HEK293T (cell line): ENCODE measurements around the gene GPR62.

Experiments
- CTCF ChIA-PET: fragments of 350-600 bp; formaldehyde crosslinking; extraction: SDS; loops from one replicate; lab custom pipeline; 2021; ENCODE audit warnings: antibody characterized with exemption, inconsistent platforms; lab: Yijun Ruan, JAX
- POLR2A ChIA-PET: fragments of 350-600 bp; formaldehyde crosslinking; extraction: SDS; loops from one replicate; lab custom pipeline; 2020; ENCODE audit warnings: antibody characterized with exemption, inconsistent platforms; lab: Yijun Ruan, JAX
- DNase-seq: peaks from one replicate; pipeline ENCODE4 v3.0.0; 2012; ENCODE audit warnings: mixed read lengths; ENCODE audit errors: extremely low spot score
- ARNT ChIP-seq: fragments of 450-650 bp; IDR thresholded peaks from 2 replicates; pipeline ENCODE4 v1.6.1; 2017; ENCODE audit warnings: mild to moderate bottlenecking
- BHLHE40 ChIP-seq: fragments of 450-650 bp; IDR thresholded peaks from 2 replicates; pipeline ENCODE4 v1.6.1; 2016; ENCODE audit warnings: mild to moderate bottlenecking, moderate library complexity, borderline replicate concordance
- CTBP1 ChIP-seq: fragments of 450-650 bp; IDR thresholded peaks from 2 replicates; pipeline ENCODE4 v1.6.1; 2016; ENCODE audit warnings: borderline replicate concordance
- ELF4 ChIP-seq: fragments of 450-650 bp; IDR thresholded peaks from 2 replicates; pipeline ENCODE4 v1.6.1; 2017; ENCODE audit warnings: antibody characterized with exemption
- FOXA1 ChIP-seq: fragments of 450-650 bp; IDR thresholded peaks from 2 replicates; pipeline ENCODE4 v1.6.1; 2016; ENCODE audit warnings: mild to moderate bottlenecking
- FOXK2 ChIP-seq: fragments of 450-650 bp; IDR thresholded peaks from 2 replicates; pipeline ENCODE4 v1.6.1; 2016; ENCODE audit warnings: mild to moderate bottlenecking
- FOXM1 ChIP-seq: fragments of 450-650 bp; IDR thresholded peaks from 2 replicates; pipeline ENCODE4 v1.6.1; 2017; ENCODE audit warnings: mild to moderate bottlenecking, borderline replicate concordance
- HDGF ChIP-seq: fragments of 450-650 bp; IDR thresholded peaks from 2 replicates; pipeline ENCODE4 v1.6.1; 2017; ENCODE audit warnings: antibody characterized with exemption, borderline replicate concordance
- L3MBTL2 ChIP-seq: fragments of 450-650 bp; conservative IDR thresholded peaks from 2 replicates; pipeline ENCODE4 v1.6.1; 2016; ENCODE audit warnings: mild to moderate bottlenecking
- LEF1 ChIP-seq: fragments of 450-650 bp; IDR thresholded peaks from 2 replicates; pipeline ENCODE4 v1.6.1; 2017; ENCODE audit warnings: mild to moderate bottlenecking, borderline replicate concordance
- NFRKB ChIP-seq: fragments of 450-650 bp; IDR thresholded peaks from 2 replicates; pipeline ENCODE4 v1.6.1; 2016; ENCODE audit warnings: mild to moderate bottlenecking, moderate library complexity
- SP1 ChIP-seq: fragments of 450-650 bp; IDR thresholded peaks from 2 replicates; pipeline ENCODE4 v1.6.1; 2017
- SUZ12 ChIP-seq: fragments of 450-650 bp; IDR thresholded peaks from 2 replicates; pipeline ENCODE4 v1.6.1; 2016; ENCODE audit warnings: mild to moderate bottlenecking
- TARDBP ChIP-seq: fragments of 450-650 bp; IDR thresholded peaks from 2 replicates; pipeline ENCODE4 v1.6.1; 2016
- ZNF384 ChIP-seq: fragments of 450-650 bp; IDR thresholded peaks from 2 replicates; pipeline ENCODE4 v1.6.1; 2016
- TF ChIP-seq, protein P1 (sequence below): fragments of 450-650 bp; IDR thresholded peaks from 2 replicates; pipeline ENCODE4 v1.6.1; 2016

The GPR62 gene

DNA sequence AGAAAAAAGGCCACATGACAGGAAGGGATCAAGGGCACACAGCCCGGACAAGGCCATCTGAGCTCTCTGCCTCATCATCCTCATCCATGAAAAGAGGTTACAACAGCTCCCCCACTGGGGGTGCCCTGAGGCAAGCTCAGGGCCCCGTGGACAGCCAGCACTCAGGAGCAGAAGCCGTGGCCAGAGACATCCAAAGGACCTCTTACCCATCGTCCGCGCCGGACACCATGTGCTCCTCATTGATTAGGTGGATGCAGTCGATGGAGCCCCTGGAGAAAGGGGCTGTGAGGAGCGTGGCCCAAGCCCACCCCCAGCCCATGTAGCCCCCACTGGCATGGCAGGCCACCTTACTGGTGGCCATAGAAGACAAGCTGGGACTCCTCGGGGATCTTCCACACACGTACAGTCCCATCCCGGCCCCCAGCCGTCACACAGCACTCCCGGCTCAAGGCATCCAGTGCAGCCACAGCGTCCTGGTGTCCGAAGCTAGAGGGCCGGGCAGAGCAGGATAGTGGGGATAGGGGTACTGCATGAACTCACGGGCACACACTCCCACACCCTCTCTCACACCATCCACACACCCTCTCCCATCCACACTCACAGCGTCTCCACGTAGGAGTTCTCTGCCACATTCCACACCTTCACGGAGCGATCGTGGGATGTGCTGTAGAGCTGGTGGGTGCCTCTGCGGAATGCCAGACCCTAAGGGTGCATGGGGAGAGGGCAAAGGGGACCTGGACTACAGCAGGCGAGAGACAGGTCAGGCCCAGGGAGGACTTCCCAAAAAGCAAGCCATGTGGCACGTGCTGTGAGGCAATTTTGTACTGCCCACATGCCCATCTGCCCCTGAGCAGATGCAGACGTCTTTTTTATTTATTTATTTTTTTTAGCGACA, 19.9 kb upstream of the GPR62 start:
- POLR2A ChIA-PET, result interaction anchor here (1.3 kb wide), 1 partner anchor 48 kb away, joined by 4 read pairs; no protein-coding TSS in a partner anchor
- TF ChIP-seq HDGF (no peak), FOXK2 (no peak), FOXM1 (no peak), L3MBTL2 (no peak), ZNF384 (no peak)
- TF ChIP-seq, protein P1, sequence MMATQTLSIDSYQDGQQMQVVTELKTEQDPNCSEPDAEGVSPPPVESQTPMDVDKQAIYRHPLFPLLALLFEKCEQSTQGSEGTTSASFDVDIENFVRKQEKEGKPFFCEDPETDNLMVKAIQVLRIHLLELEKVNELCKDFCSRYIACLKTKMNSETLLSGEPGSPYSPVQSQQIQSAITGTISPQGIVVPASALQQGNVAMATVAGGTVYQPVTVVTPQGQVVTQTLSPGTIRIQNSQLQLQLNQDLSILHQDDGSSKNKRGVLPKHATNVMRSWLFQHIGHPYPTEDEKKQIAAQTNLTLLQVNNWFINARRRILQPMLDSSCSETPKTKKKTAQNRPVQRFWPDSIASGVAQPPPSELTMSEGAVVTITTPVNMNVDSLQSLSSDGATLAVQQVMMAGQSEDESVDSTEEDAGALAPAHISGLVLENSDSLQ, result no peak
- peak; percentile 2 for DNase-seq
- CTCF ChIA-PET, result no interaction called here

- TF ChIP-seq ELF4 (no peak), SUZ12 (no peak), FOXM1 (no peak), ARNT (no peak), NFRKB (no peak), HDGF (no peak), ZNF384 (no peak), SP1 (no peak), TARDBP (no peak), FOXA1 (no peak), L3MBTL2 (no peak), LEF1 (no peak)
- TF ChIP-seq, protein P1, result no peak
- CTCF ChIA-PET, result no interaction called here
- POLR2A ChIA-PET, result interaction anchor here (1.3 kb wide), 1 partner anchor 60 kb away, joined by 4 read pairs; the partner anchor contains the start of gene RPL29
- DNase-seq, result no peak
These were observed 19.1 kb upstream of the GPR62 start for GRCh38 chr3:51935886-51936755.

GRCh38 chr3:51937014-51937413, 18.2 kb upstream of the GPR62 start:
- CTCF ChIA-PET, result interaction anchor here (0.6 kb wide), 1 partner anchor 445 kb away, joined by 3 read pairs; no protein-coding TSS in a partner anchor
- TF ChIP-seq TARDBP (no peak), FOXA1 (no peak), ELF4 (no peak), LEF1 (no peak), BHLHE40 (no peak), L3MBTL2 (no peak), SUZ12 (no peak), CTBP1 (no peak), SP1 (no peak), ZNF384 (no peak), FOXK2 (no peak), FOXM1 (no peak)
- TF ChIP-seq, protein P1, result no peak
- no peak for DNase-seq
- POLR2A ChIA-PET, result interaction anchor here (1.3 kb wide), 1 partner anchor 59 kb away, joined by 4 read pairs; the partner anchor contains the start of gene RPL29

DNA sequence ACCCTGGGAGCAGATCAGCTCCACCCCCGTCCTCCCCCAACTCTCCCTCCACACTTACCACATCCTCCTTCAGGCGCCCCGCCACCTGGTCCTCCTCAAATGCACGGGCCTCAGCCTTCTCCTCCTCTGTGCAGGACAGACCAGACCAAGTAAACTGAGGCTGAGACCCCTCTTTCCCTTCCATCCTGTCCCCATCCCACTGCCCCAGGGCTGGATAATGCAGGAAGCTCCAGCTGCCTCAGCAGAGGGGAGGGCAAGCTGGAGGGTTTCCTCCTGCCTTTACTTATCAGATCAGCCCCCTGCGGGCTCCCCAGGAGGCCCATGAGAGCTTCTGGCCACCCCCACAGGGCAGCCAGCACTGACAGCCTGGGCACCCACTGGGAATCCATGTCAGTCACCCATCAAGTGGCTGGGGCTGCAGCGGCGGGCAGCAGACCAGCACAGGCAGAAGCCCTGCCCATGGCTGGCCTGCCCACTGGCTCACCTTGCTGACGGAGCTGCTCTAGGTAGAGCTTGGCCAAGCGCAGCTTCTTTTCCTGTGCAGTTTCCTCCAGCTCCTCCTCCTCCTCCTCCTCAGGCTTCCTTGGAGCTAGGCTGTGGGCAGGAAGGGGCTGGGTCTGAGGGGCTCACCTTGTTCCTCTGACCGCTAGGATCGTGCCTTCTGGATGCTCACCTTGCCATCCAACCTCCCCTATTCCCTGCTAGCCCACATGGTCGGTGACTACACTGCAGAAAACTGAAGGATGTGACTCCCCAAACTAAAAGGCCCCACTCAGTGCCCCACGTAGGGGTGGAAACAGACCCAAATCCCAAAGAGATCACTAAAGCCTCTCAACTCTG, 17.4 kb upstream of the GPR62 start:
- TF ChIP-seq, protein P1, result no peak
- TF ChIP-seq FOXK2, result no peak
- no peak for TF ChIP-seq TARDBP
- no peak for TF ChIP-seq LEF1
- no peak for TF ChIP-seq L3MBTL2
- no peak for TF ChIP-seq FOXM1
- CTCF ChIA-PET, result interaction anchor here (0.7 to 0.9 kb wide), 2 partner anchors 19 to 45 kb away, joined by 3 to 4 read pairs; partner anchors contain the start of gene ACY1
- POLR2A ChIA-PET, result interaction anchor here (1.3 kb wide), 1 partner anchor 58 kb away, joined by 4 read pairs; the partner anchor contains the start of gene RPL29
- no peak for DNase-seq
